ENCODE measurements around the gene C1QL3.

C1QL3 gene

DNA sequence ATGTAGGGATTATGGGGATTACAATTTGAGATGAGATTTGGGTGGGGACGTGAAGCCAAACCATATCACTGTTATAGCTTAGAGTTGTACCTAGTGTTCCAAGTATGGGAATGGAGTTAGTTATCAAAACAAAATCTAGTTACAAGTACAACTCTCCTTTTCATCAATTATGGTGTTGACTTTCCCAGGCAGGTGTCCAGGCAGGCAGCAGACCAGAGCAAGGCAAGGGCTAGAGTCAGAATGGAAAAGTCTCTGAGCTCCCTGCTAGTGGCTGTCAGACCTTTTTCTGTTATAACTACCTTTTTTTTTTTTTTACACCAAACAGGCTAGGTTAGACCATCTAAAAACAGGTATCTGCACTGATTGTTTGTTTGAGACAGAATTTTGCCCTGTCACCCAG, 55.7 kb downstream of the C1QL3 start:
- no peak for DNase-seq (ENCODE audit: low read depth, low spot score)
- no peak overlapping the region for H3K4me3 ChIP-seq (ENCODE audit: low read depth, low read length)
- TF ChIP-seq CTCF (IDR thresholded peaks at IDR 0.05; ENCODE audit: low read depth, low read length), result no peak
- in situ Hi-C loops (cut with HindIII; ENCODE audit: low sequenced_read_pairs), result no loop called here
